ENCODE measurements around the gene CYP3A5. TPM values are rescaled to one million over a fixed set of nuclear protein-coding genes. Genes with fewer than 3 reads are reported as not detected.
A peak's percentile ranks its signal among the peaks of the same experiment; 100 is the strongest.

Gene CYP3A5
- total RNA-seq (2021; fragmentation: NEBNext Ultra II Directional; extraction: Animal tissue kit (Norgen Biotek cat#: 25700)) = not detected in 2 replicates
- polyA plus RNA-seq (2011; rRNA removed) = 0.06 TPM in 1 of 2 replicates, not detected in the other
- 0.04 TPM for polyA plus RNA-seq (2011; cell fraction: cytosol; rRNA removed)
- 0.16 TPM for polyA plus RNA-seq (2011; cell fraction: nucleus; rRNA removed)
- polyA plus RNA-seq (2012, experiment 1 of 2) = 0.28 to 0.90 TPM (median 0.47 TPM) in 4 replicates
- polyA plus RNA-seq (2012, experiment 2 of 2) = not detected
- polyA plus RNA-seq (2013, experiment 1 of 2) = 0.06 TPM
- polyA plus RNA-seq (2013, experiment 2 of 2) = 0.06 TPM
- 0.22 TPM in 1 of 2 replicates, not detected in the other for polyA minus RNA-seq (2011; rRNA and poly(A)+ RNA removed)
- not detected for polyA minus RNA-seq (2011; cell fraction: cytosol; rRNA and poly(A)+ RNA removed)
- 0.60 TPM for polyA minus RNA-seq (2011; cell fraction: nucleus; rRNA and poly(A)+ RNA removed)
- long read RNA-seq, experiment 1 = 0 reads
- long read RNA-seq, experiment 2 = 0 reads

DNA sequence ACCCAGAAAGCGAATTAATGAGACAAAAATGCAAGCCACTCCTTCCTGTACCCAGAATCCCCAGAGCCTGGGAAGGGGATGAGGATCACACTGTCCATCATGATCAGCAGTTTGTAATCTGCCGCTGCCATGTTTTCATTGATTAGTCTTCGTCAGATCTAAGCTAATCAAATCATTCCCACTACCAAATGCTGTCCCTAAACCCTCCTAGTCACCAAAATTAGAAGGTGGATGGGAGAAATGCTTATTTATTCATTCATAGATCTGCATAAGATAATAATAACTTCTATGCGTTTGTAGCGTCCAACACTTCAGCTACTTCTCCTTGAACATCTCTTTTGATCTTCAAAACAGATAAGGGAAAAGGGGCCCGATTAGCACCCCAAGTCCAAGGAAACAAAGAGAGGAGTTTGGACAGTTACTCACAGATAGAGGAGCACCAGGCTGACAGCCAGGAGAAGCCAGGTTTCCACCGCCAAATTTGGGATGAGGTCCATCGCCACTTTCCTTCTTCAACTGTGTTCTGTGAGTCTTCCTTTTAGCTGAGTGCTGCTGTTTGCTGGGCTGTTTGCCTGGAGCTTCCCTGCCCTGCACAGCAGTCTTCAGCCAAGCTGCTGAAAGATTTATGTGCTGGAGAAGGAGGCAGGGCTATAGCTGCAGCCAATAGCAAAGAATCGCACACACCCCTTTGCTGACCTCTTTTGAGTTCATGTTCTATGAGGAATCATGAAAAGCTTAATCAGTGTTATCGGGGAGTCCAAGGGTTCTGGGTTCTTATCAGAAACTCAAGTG lies at the start of gene CYP3A5:
CYP3A5 (minus strand) TSS at position 597 of the 792 bp plus-strand sequence; CDS start at position 497, 100 bp downstream.
- Histone ChIP-seq H3K18ac (ENCODE audit: extremely low read depth, low read length) (no peak within 1 kb of the TSS), H3K9ac (replicated peaks in 1 of 4; ENCODE audit: extremely low read depth in 1 of 4, low read depth in 3 of 4, low read length in 3 of 4) (no peak within 1 kb of the TSS), H3K27ac (ENCODE audit: low read depth, low read length) (no peak within 1 kb of the TSS), H3K4ac (replicated peaks; ENCODE audit: insufficient read length, low read depth, low read length) (no peak within 1 kb of the TSS), H2BK20ac (ENCODE audit: low read length) (no peak within 1 kb of the TSS), H2BK5ac (ENCODE audit: low read depth, low read length) (no peak within 1 kb of the TSS), H2BK15ac (ENCODE audit: low read length) (no peak within 1 kb of the TSS), H4K20me1 (replicated peaks in 1 of 2; ENCODE audit: control insufficient read depth in 1 of 2, insufficient read depth in 2 of 2, low read length in 2 of 2) (no peaks in the 10 kb centered on the region), H3K56ac (replicated peaks; ENCODE audit: insufficient read length, low read depth, low read length) (no peak within 1 kb of the TSS), H4K5ac (ENCODE audit: insufficient read length, low read depth, low read length) (no peak within 1 kb of the TSS), H2BK120ac (replicated peaks; ENCODE audit: low read depth, low read length) (no peak within 1 kb of the TSS), H3K23ac (ENCODE audit: insufficient read length) (no peak within 1 kb of the TSS), H3K36me3 (ENCODE audit: control insufficient read depth in 2 of 4, insufficient read depth in 4 of 4, low read length in 3 of 4) (no peaks in the 10 kb centered on the region), H3K23me2 (ENCODE audit: low read depth, low read length) (no peaks in the 10 kb centered on the region), H3K9me3 (ENCODE audit: insufficient read depth in 2 of 2, low read depth in 1 of 2, low read length in 1 of 2) (no peaks in the 10 kb centered on the region), H3K4me1 (replicated peaks in 1 of 4; ENCODE audit: control insufficient read depth in 3 of 4, insufficient read depth in 4 of 4, low read length in 3 of 4) (peaks cover 0 to 3% (median 0%) of the 10 kb centered on the region in 4 experiments; a peak in 1 of 7 replicates), H4K8ac (ENCODE audit: extremely low read depth, insufficient read depth, low read length) (no peak within 1 kb of the TSS), H2AFZ (ENCODE audit: low read length) (no peak within 1 kb of the TSS), H3K4me3 (ENCODE audit: extremely low read depth in 1 of 4, insufficient read depth in 2 of 4, low read depth in 3 of 4, low read length in 4 of 4) (no peak within 1 kb of the TSS), H2BK12ac (ENCODE audit: low read depth, low read length) (no peak within 1 kb of the TSS), H3K14ac (ENCODE audit: insufficient read length) (no peak within 1 kb of the TSS), H3K79me1 (ENCODE audit: low read depth, low read length) (no peaks in the 10 kb centered on the region), H3K79me2 (ENCODE audit: control insufficient read depth in 1 of 2, insufficient read depth in 2 of 2, low read length in 2 of 2) (no peaks in the 10 kb centered on the region), H2AK5ac (ENCODE audit: low read depth, low read length) (peak within 1 kb of the TSS; percentile 44; the same call in 1 of the 2 replicates), H3K27me3 (replicated peaks in 1 of 4; ENCODE audit: control insufficient read depth in 3 of 4, extremely low read depth in 1 of 4, insufficient read depth in 3 of 4, low read length in 3 of 4) (no peaks in the 10 kb centered on the region), H4K91ac (replicated peaks; ENCODE audit: insufficient read length, low read length) (no peak within 1 kb of the TSS), H3K4me2 (ENCODE audit: insufficient read depth in 1 of 2, low read depth in 2 of 2, low read length in 2 of 2) (no peak within 1 kb of the TSS)
- 86% methylated on average over 10 of the region's 10 CpGs; no CpG with 5 or more reads in 1 of the 2 experiments for WGBS, 2 experiments (ENCODE audit: extremely low coverage in 1 of 2, insufficient coverage in 1 of 2, insufficient read length in 1 of 2, insufficient replicate concordance in 2 of 2, low coverage in 1 of 2, low lambda C conversion rate in 2 of 2, missing lambda C conversion rate in 1 of 2)
- DNase-seq (ENCODE audit: low read depth in 1 of 2, low spot score in 2 of 2) (no peak), FAIRE-seq (no peak)
- CTCF ChIA-PET (ENCODE audit: partially characterized antibody) = no interaction called here
- TF ChIP-seq BCL11A (IDR thresholded peaks at IDR 0.05; ENCODE audit: low read depth in 2 of 2, low read length in 2 of 2) = no peak
- POLR2A ChIA-PET (ENCODE audit: partially characterized antibody) = interaction anchor here (0.6 kb wide), 1 partner anchor 39 kb away, joined by 3 read pairs; no protein-coding TSS in a partner anchor

Measured in H1 (cell line).